HEK293 (cell line): ENCODE data around the gene DUT.

Source experiments
- ZBTB1 ChIP-seq: fragments of 450-650 bp; formaldehyde crosslinking; IDR thresholded peaks from 2 replicates; pipeline ENCODE4 v1.5.1; 2016; ENCODE audit warnings: missing biosample characterization, missing genetic modification characterization
- ZNF10 ChIP-seq: fragments of 450-650 bp; formaldehyde crosslinking; IDR thresholded peaks from 2 replicates; pipeline ENCODE4 v1.5.1; 2017; ENCODE audit warnings: missing biosample characterization, missing genetic modification characterization
- ZNF146 ChIP-seq: fragments of 450-650 bp; formaldehyde crosslinking; IDR thresholded peaks from 2 replicates; pipeline ENCODE4 v1.5.1; 2016; ENCODE audit warnings: missing biosample characterization, missing genetic modification characterization
- ZNF776 ChIP-seq: fragments of 450-650 bp; formaldehyde crosslinking; IDR thresholded peaks from 2 replicates; pipeline ENCODE4 v1.5.0; 2017; ENCODE audit warnings: missing biosample characterization, missing genetic modification characterization, borderline replicate concordance
- TF ChIP-seq, protein P1 (sequence below): fragments of 450-650 bp; formaldehyde crosslinking; IDR thresholded peaks from 2 replicates; pipeline ENCODE4 v1.5.1; 2016; ENCODE audit warnings: missing biosample characterization, missing genetic modification characterization

DNA sequence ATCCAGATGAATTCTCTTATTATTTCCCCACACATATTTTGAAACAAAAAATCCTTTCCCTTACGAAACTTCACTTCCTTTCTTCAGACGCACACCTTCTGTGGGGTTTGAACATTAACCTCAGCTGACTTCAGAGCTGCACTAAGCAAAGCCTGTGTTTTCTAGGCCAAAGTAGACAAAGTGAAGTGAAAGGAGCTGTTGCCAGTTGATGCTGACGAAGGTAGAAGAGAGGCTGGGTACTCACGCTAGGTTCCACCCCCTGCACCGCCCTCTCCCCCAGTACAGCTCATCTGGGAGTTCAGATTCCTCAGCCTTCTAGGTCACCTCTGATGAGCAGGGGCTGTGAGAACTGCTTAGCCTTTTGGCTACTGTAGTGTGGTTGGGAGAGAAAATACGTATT lies 24.1 kb downstream of the DUT start:
- TF ChIP-seq ZBTB1 (tag by site-specific recombination) (no peak), ZNF776 (no peak), ZNF10 (tag by site-specific recombination) (no peak), ZNF146 (tag by site-specific recombination) (no peak)
- TF ChIP-seq, protein P1, sequence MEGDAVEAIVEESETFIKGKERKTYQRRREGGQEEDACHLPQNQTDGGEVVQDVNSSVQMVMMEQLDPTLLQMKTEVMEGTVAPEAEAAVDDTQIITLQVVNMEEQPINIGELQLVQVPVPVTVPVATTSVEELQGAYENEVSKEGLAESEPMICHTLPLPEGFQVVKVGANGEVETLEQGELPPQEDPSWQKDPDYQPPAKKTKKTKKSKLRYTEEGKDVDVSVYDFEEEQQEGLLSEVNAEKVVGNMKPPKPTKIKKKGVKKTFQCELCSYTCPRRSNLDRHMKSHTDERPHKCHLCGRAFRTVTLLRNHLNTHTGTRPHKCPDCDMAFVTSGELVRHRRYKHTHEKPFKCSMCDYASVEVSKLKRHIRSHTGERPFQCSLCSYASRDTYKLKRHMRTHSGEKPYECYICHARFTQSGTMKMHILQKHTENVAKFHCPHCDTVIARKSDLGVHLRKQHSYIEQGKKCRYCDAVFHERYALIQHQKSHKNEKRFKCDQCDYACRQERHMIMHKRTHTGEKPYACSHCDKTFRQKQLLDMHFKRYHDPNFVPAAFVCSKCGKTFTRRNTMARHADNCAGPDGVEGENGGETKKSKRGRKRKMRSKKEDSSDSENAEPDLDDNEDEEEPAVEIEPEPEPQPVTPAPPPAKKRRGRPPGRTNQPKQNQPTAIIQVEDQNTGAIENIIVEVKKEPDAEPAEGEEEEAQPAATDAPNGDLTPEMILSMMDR (tag by site-specific recombination), result no peak
